CD4-positive, CD25-positive, alpha-beta regulatory T cell (primary cell): Measurements from ENCODE around the gene UQCR10. TPM values are rescaled to one million over a fixed set of nuclear protein-coding genes. Genes with fewer than 3 reads are reported as not detected.
A peak's percentile ranks its signal among the peaks of the same experiment; 100 is the strongest.

ENCODE experiments used
- ATAC-seq, 2 donors: fragments of 150-1000 bp; cut with Tn5 transposase; one replicate each; pipeline ENCODE4 v1.10.0; 2021; ENCODE audit warnings: low read depth in 2 of 2, moderate number of reproducible peaks in 2 of 2, moderate library complexity in 1 of 2
- DNase-seq, 3 donors: peaks; one replicate each; pipeline versions ENCODE4 v3.0.0 to v3.0.0-alpha.2; 2012 to 2022; ENCODE audit warnings: mixed read lengths in 1 of 3
- H3K27ac ChIP-seq: one replicate; pipeline ENCODE4 v1.7.0; 2013; ENCODE audit warnings: mild to moderate bottlenecking, low read length; ENCODE audit not compliant: insufficient read depth, poor library complexity, severe bottlenecking
- H3K27me3 ChIP-seq: one replicate; pipeline ENCODE4 v1.7.0; 2013; ENCODE audit warnings: low read length; ENCODE audit not compliant: control insufficient read depth, insufficient read depth
- H3K36me3 ChIP-seq: one replicate; pipeline ENCODE4 v1.7.0; 2013; ENCODE audit warnings: mild to moderate bottlenecking, low read length, moderate library complexity; ENCODE audit not compliant: control insufficient read depth, insufficient read depth
- H3K4me1 ChIP-seq: 2 replicates; pipeline ENCODE4 v1.7.0; 2013; ENCODE audit warnings: mild to moderate bottlenecking, low read length; ENCODE audit not compliant: insufficient read depth, control insufficient read depth, poor library complexity, severe bottlenecking
- H3K4me3 ChIP-seq: one replicate; pipeline ENCODE4 v1.7.0; 2013; ENCODE audit warnings: low read depth, mild to moderate bottlenecking, low read length, moderate library complexity
- H3K9me3 ChIP-seq, 2 experiments: 1 replicate in 1 of 2; 2 replicates in 1 of 2; pipeline ENCODE4 v1.7.0; 2013; ENCODE audit warnings: low read length in 2 of 2, mild to moderate bottlenecking in 1 of 2, moderate library complexity in 1 of 2; ENCODE audit not compliant: control insufficient read depth in 2 of 2
- H3K27ac Mint-ChIP-seq, 3 donors: one replicate each; pipeline ENCODE4 v1.8.0; 2020 to 2022; ENCODE audit warnings: mild to moderate bottlenecking in 3 of 3, mixed read lengths in 3 of 3, moderate library complexity in 2 of 3
- H3K27me3 Mint-ChIP-seq: one replicate; pipeline ENCODE4 v1.8.0; 2022; ENCODE audit warnings: mild to moderate bottlenecking, mixed read lengths
- H3K36me3 Mint-ChIP-seq: one replicate; pipeline ENCODE4 v1.8.0; 2020; ENCODE audit warnings: mixed read lengths
- H3K4me1 Mint-ChIP-seq, 4 donors: one replicate each; pipeline ENCODE4 v1.8.0; 2020 to 2022; ENCODE audit warnings: mixed read lengths in 4 of 4, mild to moderate bottlenecking in 1 of 4
- H3K4me3 Mint-ChIP-seq, 4 donors: one replicate each; pipeline ENCODE4 v1.8.0; 2020 to 2022; ENCODE audit warnings: mild to moderate bottlenecking in 4 of 4, mixed read lengths in 4 of 4, moderate library complexity in 3 of 4
- H3K9me3 Mint-ChIP-seq, 7 donors: one replicate each; pipeline ENCODE4 v1.8.0; 2020 to 2022; ENCODE audit warnings: mixed read lengths in 7 of 7, mild to moderate bottlenecking in 3 of 7, moderate library complexity in 2 of 7
- polyA plus RNA-seq, 4 donors: library from polyadenylated mRNA; unstranded; fragments of 300-500 nt; fragmentation: Illumina TruSeq; gene quantifications; one replicate each; pipeline ENCODE4 v1.2.3, GENCODE V29; 2021
- total RNA-seq: library from RNA; stranded (reverse); gene quantifications from one replicate; pipeline ENCODE4 v1.2.3, GENCODE V29; 2022

The UQCR10 gene
- total and polyA plus RNA-seq, 5 donors from 2014 or later: 49.0 to 420 (median 329) TPM

DNA sequence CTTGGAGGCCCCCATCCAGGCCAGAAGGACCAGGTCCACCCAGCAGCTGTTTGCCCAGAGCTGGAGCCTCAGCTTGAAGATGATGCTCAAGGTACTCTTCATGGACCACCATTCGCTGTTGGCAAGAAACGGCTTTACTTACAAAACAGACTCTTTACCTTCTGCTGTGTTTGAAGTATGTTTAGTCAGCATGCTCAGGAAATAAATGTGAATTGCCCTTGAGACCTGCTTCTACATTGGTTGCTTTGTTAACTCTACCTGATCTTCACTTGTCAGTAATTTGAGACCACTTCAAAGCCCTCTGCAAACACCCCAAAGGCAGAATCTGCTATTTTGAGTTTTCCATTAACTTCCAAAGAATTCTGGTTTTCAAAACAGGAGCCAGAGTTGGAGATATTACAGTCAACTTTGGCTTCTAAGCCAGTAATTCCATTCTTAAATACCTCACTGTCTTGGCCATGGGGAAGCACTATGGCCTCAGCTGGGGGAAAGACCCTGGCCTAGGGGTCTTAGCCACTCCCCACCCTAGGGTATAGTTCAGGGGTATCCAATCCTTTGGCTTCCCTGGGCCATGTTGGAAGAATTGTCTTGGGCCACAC, 2.7 kb downstream of the UQCR10 start:
- no peak for ATAC-seq
- H3K4me3 Mint-ChIP-seq: peak overlapping the region in 3 of 4 donors; percentile 52 to 99 (median 61)
- H3K27me3 Mint-ChIP-seq: no peaks in the 10 kb centered on the region

DNA sequence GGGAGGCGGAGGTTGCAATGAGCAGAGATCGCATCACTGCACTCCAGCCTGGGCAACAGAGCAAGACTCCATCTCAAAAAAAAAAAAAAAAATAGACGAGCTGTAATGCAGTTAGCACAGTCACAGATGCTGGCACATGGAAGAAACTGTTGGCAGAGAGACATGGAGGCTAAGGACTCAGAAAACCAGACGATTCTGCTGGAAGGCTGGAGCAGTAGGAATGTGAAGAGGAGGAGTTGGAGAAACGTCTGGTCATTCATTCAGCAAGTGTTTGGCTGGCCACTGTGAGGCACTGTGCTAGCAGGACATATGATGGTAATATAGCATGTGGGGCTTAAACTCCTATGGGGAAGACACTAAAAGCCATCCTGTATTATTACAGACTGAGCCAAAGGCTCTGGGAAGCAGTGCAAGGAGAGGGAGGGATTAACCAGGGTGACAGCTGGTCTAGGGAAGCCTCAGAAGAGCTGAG, 5.0 kb downstream of the UQCR10 start:
- Histone ChIP-seq H3K27ac (no peak overlapping the region), H3K4me3 (no peak overlapping the region), H3K36me3 (peaks cover 17% of the 10 kb centered on the region), H3K27me3 (no peaks in the 10 kb centered on the region), H3K9me3 (no peaks in the 10 kb centered on the region), H3K4me1 (peaks cover 10% of the 10 kb centered on the region)
- DNase-seq: no peak
- H3K9me3 Mint-ChIP-seq: no peaks in the 10 kb centered on the region
- H3K36me3 Mint-ChIP-seq: peaks cover 17% of the 10 kb centered on the region
- peak overlapping the region in 1 of 3 donors; percentile 79 for H3K27ac Mint-ChIP-seq
- no peak for ATAC-seq
- H3K4me3 Mint-ChIP-seq: peak overlapping the region in 1 of 4 donors; percentile 61
- no peaks in the 10 kb centered on the region for H3K27me3 Mint-ChIP-seq
- peaks cover 0 to 21% (median 18%) of the 10 kb centered on the region in 4 donors for H3K4me1 Mint-ChIP-seq

More for the DNA sequence above, 2.7 kb downstream of the UQCR10 start:
- H3K9me3 Mint-ChIP-seq: peaks cover 0 to 2% (median 0%) of the 10 kb centered on the region in 7 donors
- H3K4me1 Mint-ChIP-seq: peaks cover 3 to 44% (median 34%) of the 10 kb centered on the region in 4 donors
- peaks cover 17% of the 10 kb centered on the region for H3K36me3 Mint-ChIP-seq
- H3K36me3 ChIP-seq: peaks cover 17% of the 10 kb centered on the region
- no peak overlapping the region for H3K4me3 ChIP-seq
- H3K27ac Mint-ChIP-seq: no peak overlapping the region
- peaks cover 17% of the 10 kb centered on the region for H3K4me1 ChIP-seq
- no peaks in the 10 kb centered on the region for H3K27me3 ChIP-seq
- no peak overlapping the region for H3K27ac ChIP-seq
- H3K9me3 ChIP-seq: no peaks in the 10 kb centered on the region
- DNase-seq: no peak

DNA sequence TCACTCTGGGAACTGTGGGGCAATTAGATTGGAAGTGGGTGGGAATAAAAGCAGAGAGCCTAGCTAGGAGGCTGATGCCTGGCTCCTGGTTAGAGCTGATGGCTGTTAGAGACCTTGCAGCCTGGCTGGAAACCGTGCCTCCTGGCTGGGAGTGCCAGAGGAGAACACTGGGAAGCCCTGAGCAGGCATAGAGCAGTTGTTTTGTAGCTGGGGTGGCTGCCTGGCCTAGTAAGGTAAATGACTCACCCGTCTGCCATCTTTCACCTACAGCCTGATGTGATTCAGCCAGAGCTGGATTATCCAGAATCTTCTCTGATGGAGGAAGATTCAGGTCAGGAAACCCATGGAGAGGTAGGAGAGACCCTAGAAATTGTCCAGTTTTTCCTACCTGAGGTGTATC, 6.1 kb downstream of the UQCR10 start:
- Mint-ChIP-seq H3K4me1 (peaks cover 0 to 10% (median 9%) of the 10 kb centered on the region in 4 donors), H3K9me3 (no peaks in the 10 kb centered on the region), H3K4me3 (no peak overlapping the region), H3K27ac (no peak overlapping the region), H3K27me3 (no peaks in the 10 kb centered on the region), H3K36me3 (peaks cover 16% of the 10 kb centered on the region)
- no peak for DNase-seq
- no peak overlapping the region for H3K27ac ChIP-seq
- H3K27me3 ChIP-seq: no peaks in the 10 kb centered on the region
- no peaks in the 10 kb centered on the region for H3K9me3 ChIP-seq
- H3K4me1 ChIP-seq: peaks cover 3% of the 10 kb centered on the region
- H3K4me3 ChIP-seq: no peak overlapping the region
- no peak for ATAC-seq
- peaks cover 17% of the 10 kb centered on the region for H3K36me3 ChIP-seq

DNA sequence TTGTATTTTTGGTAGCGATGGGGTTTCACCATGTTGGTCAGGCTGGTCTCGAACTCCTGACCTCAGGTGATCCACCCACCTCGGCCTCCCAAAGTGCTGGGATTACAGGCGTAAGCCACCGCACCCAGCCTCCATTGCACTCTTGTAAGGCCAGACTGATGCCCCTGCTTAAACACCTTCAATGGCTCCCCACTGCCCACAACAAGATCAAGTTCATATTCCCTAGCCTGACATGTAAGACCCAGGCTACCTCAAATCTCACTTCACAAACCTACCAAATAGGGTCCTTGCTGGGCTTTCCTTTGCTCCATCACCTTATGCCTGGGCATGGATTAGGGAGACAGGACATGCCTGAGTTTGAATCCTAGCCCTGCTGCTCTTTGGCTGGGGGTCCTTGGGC, 13.1 kb downstream of the UQCR10 start:
- Histone ChIP-seq H3K27me3 (no peaks in the 10 kb centered on the region), H3K4me1 (no peaks in the 10 kb centered on the region), H3K4me3 (no peak overlapping the region), H3K36me3 (no peaks in the 10 kb centered on the region), H3K9me3 (no peaks in the 10 kb centered on the region), H3K27ac (no peak overlapping the region)
- DNase-seq: no peak
- H3K9me3 Mint-ChIP-seq: peaks cover 0 to 2% (median 0%) of the 10 kb centered on the region in 7 donors
- no peak overlapping the region for H3K27ac Mint-ChIP-seq
- H3K4me1 Mint-ChIP-seq: no peaks in the 10 kb centered on the region
- H3K4me3 Mint-ChIP-seq: no peak overlapping the region
- no peak for ATAC-seq
- no peaks in the 10 kb centered on the region for H3K27me3 Mint-ChIP-seq
- H3K36me3 Mint-ChIP-seq: no peaks in the 10 kb centered on the region

DNA sequence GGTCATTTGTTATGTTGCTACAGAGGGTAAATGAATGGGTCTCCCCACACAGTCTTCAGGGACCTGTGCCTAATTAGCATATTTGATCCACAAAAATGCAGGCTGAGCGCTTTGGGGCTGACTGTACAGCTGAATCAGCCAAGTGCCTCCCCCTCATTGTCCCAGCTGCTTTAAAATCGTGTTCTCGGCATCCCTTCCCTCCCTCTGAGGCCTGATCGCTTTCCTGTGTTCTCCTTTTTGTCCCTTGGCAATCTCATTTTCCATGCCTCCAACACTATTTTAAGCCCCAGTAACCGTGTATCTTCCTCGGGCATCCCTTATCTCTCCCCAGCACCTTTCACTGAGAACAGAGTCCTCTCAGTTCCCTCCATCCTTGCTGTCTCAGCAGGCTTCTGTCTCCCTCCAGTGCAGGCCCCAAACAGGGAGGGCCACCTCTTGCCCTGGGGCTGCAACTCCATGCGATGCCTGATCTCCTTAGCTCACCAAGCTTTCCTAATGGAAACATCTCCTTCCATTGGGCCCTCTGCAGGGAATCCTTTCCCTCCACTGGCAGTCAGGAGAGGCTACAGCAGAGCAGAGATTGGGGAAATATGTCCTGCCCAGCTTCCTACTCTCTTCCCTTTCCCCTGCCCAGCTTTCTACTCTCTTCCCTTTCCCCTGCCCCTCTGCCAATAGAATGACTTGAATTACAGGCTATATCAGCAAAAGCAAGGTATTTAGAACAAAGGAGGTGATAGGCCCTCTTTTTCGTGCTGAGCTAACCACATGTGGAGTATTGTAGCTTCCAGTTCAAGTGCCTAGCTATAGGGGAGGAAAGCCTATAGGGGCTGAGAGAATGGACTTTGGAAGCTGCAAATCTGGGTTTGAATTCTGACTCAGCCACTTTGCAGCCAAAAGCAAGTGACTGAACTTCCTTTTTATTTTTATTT, 13.8 kb downstream of the UQCR10 start:
- H3K9me3 ChIP-seq: no peaks in the 10 kb centered on the region
- H3K4me3 ChIP-seq: no peak overlapping the region
- Mint-ChIP-seq H3K4me1 (no peaks in the 10 kb centered on the region), H3K36me3 (no peaks in the 10 kb centered on the region), H3K4me3 (no peak overlapping the region), H3K27ac (peak overlapping the region in 1 of 3 donors; percentile 1), H3K9me3 (peaks cover 0 to 2% (median 0%) of the 10 kb centered on the region in 7 donors), H3K27me3 (no peaks in the 10 kb centered on the region)
- no peak for DNase-seq
- no peak for ATAC-seq
- no peaks in the 10 kb centered on the region for H3K36me3 ChIP-seq
- no peak overlapping the region for H3K27ac ChIP-seq
- no peaks in the 10 kb centered on the region for H3K4me1 ChIP-seq
- H3K27me3 ChIP-seq: no peaks in the 10 kb centered on the region

DNA sequence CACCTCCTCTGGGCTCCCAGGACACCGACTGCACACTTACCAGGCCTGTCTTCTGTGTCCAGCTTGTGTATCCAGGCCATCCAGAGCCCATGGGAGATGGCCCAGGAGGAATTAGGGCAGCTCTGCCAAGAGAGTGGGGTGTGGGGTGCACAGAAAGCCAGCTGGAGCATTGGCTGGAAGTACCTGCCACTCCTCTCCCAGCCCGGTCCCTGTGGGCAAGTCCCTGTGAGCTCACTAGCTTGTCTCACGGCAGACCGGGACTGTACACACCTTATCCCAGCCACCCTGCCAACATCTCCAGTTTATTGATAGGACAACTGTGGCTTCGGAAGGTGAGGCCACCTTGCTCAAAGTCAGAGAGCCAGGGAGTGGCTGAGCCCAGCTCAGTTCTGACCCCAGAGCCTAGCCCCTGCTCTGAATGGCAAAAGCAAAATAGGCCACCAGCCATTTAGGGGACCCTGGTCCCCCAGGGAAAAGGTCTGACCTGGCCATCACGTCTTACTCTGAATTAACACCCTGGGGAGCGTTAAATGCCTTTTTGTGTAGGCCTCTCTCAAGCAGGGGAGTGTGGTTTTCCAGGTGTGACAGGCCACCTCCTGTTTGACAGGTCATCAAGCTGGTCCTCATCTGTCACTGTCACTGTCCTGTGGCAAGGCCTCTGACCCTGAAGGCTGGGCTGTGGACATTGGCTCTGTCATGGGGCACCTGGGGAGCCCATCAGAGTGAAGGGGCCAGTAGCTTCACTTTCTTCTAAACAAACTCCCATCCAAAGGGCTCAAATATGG, 15.1 kb downstream of the UQCR10 start:
- DNase-seq: no peak
- peaks cover 0 to 2% (median 0%) of the 10 kb centered on the region in 7 donors for H3K9me3 Mint-ChIP-seq
- H3K4me3 ChIP-seq: no peak overlapping the region
- no peaks in the 10 kb centered on the region for H3K9me3 ChIP-seq
- H3K27me3 ChIP-seq: no peaks in the 10 kb centered on the region
- no peak for ATAC-seq
- H3K4me3 Mint-ChIP-seq: no peak overlapping the region
- H3K27ac ChIP-seq: no peak overlapping the region
- no peaks in the 10 kb centered on the region for H3K27me3 Mint-ChIP-seq
- H3K4me1 ChIP-seq: no peaks in the 10 kb centered on the region
- H3K27ac Mint-ChIP-seq: no peak overlapping the region
- H3K36me3 Mint-ChIP-seq: no peaks in the 10 kb centered on the region
- no peaks in the 10 kb centered on the region for H3K4me1 Mint-ChIP-seq
- H3K36me3 ChIP-seq: no peaks in the 10 kb centered on the region

DNA sequence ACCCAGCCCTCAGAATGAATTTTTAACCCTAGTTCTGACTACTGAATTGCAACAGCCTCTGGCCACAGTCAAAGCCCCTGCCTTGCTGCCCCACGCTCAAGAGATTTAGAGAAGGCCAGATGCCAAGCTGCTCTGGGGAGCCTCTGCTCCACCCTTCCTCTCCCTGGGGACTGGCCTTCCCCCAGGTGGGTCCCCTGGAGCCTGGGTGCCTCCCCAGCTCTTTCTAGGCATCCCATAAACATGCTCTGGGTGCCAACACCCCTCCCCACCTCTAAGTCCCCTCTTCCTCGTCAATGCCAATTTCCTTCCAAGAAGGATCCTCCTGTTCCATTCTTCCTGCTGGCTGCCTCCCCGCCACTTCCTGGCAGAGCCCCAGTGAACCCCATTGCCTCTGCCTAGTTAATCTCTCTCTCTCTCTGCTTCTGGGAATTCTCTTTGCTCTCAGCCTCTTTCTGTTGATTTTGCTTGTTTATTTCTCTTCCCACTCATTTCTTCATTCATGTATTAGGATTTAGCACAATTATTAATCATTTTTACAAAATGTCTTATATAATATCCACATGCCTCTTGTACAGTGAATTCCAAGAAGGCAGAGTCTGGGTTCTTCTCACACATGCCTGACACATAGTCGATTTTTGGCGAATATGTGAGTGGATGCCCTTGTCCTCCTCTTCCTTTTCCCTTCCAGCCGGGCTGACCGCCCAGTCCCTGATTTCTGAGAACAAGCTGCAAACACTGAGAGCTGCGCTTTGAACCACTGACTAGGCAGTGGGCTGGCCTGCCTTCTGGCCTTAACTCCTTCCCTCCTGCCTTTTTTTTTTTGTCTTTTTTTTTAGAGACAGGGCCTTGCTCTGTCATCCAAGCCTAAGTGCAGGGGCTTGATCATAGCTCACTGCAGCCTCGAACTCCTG, 17.5 kb downstream of the UQCR10 start:
- no peaks in the 10 kb centered on the region for H3K4me1 Mint-ChIP-seq
- peaks cover 17% of the 10 kb centered on the region for H3K36me3 Mint-ChIP-seq
- H3K27me3 Mint-ChIP-seq: no peaks in the 10 kb centered on the region
- H3K4me1 ChIP-seq: no peaks in the 10 kb centered on the region
- H3K9me3 Mint-ChIP-seq: peaks cover 0 to 2% (median 0%) of the 10 kb centered on the region in 7 donors
- H3K36me3 ChIP-seq: peaks cover 21% of the 10 kb centered on the region
- H3K27ac Mint-ChIP-seq: no peak overlapping the region
- no peaks in the 10 kb centered on the region for H3K27me3 ChIP-seq
- ATAC-seq (no peak), DNase-seq (no peak)
- H3K9me3 ChIP-seq: no peaks in the 10 kb centered on the region
- H3K27ac ChIP-seq: no peak overlapping the region
- H3K4me3 ChIP-seq: no peak overlapping the region
- no peak overlapping the region for H3K4me3 Mint-ChIP-seq
